ENCODE measurements around the gene TMEM181. TPM values are rescaled to one million over a fixed set of nuclear protein-coding genes. Genes with fewer than 3 reads are reported as not detected.

TMEM181 gene
- total and polyA plus RNA-seq, 2 of the 13 experiments (the other 11 are each of a cell fraction or from before 2014, with no cell fraction given): 59.1 to 108 TPM

DNA sequence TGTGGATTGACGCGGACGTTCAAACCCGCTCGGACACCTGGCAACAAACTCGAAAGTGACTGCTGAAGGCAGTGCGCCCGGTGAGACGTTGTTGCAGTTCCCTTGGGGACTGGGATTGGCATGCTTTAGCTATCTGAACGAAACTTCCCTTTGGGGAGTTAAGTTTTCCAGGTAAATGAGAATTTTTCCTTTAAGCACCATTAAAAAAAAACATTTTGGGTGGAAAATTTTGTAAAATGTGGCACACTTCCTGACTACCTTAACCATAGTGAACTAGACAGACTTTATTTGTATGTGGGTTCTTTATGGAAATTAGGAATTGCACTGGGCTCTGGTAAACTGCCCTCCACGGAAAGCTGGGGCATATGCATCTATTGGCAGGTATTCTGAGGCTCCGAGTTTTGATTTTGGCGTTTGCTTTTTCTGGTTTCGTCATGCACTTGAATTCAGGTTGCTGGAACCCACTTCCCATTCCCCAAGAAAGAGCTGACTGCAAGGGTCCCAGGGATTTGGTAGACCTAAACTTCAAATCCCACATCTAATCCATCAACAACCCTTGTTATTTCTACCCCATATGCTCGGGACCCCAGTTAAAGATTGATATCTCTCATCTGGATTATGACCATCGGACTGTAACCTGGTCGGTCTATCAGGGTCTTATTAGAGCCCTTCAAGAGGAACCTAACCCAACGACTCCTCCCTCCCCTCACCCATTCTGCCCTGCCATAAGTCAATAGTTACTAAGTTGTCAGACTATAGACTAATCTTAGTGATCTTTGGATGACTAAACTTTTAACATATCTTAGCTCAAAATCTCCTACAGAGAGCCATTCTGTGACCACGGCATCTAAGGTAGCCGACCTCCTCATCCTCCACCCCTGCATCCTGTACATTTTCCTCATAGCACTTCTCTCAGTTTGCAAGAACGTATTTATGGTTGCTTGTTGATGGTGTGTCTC, 85.5 kb downstream of the TMEM181 start (continued):
- TF ChIP-seq PITX1 (CRISPR knock-in tag; IDR thresholded peaks at IDR 0.05) (no peak), ZNF598 (CRISPR knock-in tag; IDR thresholded peaks at IDR 0.05; ENCODE audit: borderline replicate concordance) (no peak), SNAI1 (CRISPR knock-in tag; IDR thresholded peaks at IDR 0.05; ENCODE audit: borderline replicate concordance) (no peak), SOX5 (CRISPR knock-in tag; IDR thresholded peaks at IDR 0.05; ENCODE audit: borderline replicate concordance) (no peak), ETV6 (CRISPR knock-in tag; conservative IDR thresholded peaks at IDR 0.05) (no peak), MED1 (CRISPR knock-in tag; IDR thresholded peaks at IDR 0.05) (no peak), TOPORS (CRISPR knock-in tag; IDR thresholded peaks at IDR 0.05) (no peak), ZNF615 (CRISPR knock-in tag; IDR thresholded peaks at IDR 0.05; ENCODE audit: borderline replicate concordance) (0 out of 2 replicates have a peak, but pooled peaks have one; percentile 32)
- TF ChIP-seq, protein P1, sequence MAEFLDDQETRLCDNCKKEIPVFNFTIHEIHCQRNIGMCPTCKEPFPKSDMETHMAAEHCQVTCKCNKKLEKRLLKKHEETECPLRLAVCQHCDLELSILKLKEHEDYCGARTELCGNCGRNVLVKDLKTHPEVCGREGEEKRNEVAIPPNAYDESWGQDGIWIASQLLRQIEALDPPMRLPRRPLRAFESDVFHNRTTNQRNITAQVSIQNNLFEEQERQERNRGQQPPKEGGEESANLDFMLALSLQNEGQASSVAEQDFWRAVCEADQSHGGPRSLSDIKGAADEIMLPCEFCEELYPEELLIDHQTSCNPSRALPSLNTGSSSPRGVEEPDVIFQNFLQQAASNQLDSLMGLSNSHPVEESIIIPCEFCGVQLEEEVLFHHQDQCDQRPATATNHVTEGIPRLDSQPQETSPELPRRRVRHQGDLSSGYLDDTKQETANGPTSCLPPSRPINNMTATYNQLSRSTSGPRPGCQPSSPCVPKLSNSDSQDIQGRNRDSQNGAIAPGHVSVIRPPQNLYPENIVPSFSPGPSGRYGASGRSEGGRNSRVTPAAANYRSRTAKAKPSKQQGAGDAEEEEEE (CRISPR knock-in tag; IDR thresholded peaks at IDR 0.05; ENCODE audit: borderline replicate concordance): 0 out of 2 replicates have a peak, but pooled peaks have one; percentile 51
- TF ChIP-seq, protein P2, sequence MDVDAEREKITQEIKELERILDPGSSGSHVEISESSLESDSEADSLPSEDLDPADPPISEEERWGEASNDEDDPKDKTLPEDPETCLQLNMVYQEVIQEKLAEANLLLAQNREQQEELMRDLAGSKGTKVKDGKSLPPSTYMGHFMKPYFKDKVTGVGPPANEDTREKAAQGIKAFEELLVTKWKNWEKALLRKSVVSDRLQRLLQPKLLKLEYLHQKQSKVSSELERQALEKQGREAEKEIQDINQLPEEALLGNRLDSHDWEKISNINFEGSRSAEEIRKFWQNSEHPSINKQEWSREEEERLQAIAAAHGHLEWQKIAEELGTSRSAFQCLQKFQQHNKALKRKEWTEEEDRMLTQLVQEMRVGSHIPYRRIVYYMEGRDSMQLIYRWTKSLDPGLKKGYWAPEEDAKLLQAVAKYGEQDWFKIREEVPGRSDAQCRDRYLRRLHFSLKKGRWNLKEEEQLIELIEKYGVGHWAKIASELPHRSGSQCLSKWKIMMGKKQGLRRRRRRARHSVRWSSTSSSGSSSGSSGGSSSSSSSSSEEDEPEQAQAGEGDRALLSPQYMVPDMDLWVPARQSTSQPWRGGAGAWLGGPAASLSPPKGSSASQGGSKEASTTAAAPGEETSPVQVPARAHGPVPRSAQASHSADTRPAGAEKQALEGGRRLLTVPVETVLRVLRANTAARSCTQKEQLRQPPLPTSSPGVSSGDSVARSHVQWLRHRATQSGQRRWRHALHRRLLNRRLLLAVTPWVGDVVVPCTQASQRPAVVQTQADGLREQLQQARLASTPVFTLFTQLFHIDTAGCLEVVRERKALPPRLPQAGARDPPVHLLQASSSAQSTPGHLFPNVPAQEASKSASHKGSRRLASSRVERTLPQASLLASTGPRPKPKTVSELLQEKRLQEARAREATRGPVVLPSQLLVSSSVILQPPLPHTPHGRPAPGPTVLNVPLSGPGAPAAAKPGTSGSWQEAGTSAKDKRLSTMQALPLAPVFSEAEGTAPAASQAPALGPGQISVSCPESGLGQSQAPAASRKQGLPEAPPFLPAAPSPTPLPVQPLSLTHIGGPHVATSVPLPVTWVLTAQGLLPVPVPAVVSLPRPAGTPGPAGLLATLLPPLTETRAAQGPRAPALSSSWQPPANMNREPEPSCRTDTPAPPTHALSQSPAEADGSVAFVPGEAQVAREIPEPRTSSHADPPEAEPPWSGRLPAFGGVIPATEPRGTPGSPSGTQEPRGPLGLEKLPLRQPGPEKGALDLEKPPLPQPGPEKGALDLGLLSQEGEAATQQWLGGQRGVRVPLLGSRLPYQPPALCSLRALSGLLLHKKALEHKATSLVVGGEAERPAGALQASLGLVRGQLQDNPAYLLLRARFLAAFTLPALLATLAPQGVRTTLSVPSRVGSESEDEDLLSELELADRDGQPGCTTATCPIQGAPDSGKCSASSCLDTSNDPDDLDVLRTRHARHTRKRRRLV (CRISPR knock-in tag; IDR thresholded peaks at IDR 0.05): no peak
- TF ChIP-seq, protein P3, sequence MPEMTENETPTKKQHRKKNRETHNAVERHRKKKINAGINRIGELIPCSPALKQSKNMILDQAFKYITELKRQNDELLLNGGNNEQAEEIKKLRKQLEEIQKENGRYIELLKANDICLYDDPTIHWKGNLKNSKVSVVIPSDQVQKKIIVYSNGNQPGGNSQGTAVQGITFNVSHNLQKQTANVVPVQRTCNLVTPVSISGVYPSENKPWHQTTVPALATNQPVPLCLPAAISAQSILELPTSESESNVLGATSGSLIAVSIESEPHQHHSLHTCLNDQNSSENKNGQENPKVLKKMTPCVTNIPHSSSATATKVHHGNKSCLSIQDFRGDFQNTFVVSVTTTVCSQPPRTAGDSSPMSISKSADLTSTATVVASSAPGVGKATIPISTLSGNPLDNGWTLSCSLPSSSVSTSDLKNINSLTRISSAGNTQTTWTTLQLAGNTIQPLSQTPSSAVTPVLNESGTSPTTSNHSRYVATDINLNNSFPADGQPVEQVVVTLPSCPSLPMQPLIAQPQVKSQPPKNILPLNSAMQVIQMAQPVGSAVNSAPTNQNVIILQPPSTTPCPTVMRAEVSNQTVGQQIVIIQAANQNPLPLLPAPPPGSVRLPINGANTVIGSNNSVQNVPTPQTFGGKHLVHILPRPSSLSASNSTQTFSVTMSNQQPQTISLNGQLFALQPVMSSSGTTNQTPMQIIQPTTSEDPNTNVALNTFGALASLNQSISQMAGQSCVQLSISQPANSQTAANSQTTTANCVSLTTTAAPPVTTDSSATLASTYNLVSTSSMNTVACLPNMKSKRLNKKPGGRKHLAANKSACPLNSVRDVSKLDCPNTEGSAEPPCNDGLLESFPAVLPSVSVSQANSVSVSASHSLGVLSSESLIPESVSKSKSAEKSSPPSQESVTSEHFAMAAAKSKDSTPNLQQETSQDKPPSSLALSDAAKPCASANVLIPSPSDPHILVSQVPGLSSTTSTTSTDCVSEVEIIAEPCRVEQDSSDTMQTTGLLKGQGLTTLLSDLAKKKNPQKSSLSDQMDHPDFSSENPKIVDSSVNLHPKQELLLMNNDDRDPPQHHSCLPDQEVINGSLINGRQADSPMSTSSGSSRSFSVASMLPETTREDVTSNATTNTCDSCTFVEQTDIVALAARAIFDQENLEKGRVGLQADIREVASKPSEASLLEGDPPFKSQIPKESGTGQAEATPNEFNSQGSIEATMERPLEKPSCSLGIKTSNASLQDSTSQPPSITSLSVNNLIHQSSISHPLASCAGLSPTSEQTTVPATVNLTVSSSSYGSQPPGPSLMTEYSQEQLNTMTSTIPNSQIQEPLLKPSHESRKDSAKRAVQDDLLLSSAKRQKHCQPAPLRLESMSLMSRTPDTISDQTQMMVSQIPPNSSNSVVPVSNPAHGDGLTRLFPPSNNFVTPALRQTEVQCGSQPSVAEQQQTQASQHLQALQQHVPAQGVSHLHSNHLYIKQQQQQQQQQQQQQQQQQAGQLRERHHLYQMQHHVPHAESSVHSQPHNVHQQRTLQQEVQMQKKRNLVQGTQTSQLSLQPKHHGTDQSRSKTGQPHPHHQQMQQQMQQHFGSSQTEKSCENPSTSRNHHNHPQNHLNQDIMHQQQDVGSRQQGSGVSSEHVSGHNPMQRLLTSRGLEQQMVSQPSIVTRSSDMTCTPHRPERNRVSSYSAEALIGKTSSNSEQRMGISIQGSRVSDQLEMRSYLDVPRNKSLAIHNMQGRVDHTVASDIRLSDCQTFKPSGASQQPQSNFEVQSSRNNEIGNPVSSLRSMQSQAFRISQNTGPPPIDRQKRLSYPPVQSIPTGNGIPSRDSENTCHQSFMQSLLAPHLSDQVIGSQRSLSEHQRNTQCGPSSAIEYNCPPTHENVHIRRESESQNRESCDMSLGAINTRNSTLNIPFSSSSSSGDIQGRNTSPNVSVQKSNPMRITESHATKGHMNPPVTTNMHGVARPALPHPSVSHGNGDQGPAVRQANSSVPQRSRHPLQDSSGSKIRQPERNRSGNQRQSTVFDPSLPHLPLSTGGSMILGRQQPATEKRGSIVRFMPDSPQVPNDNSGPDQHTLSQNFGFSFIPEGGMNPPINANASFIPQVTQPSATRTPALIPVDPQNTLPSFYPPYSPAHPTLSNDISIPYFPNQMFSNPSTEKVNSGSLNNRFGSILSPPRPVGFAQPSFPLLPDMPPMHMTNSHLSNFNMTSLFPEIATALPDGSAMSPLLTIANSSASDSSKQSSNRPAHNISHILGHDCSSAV (CRISPR knock-in tag; IDR thresholded peaks at IDR 0.05; ENCODE audit: borderline replicate concordance): no peak
- TF ChIP-seq, protein P4, sequence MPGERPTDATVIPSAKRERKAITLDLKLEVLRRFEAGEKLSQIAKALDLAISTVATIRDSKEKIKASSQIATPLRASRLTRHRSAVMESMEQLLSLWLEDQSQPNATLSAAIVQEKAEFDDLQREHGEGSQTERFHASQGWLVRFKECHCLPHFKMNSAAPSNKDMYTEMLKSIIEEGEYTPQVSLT (CRISPR knock-in tag; IDR thresholded peaks at IDR 0.05; ENCODE audit: borderline replicate concordance, low read depth): no peak

Data from HepG2 (cell line).